Stomach (tissue), 9 donors: ENCODE results near the gene DEDD. TPM values are rescaled to one million over a fixed set of nuclear protein-coding genes. Genes with fewer than 3 reads are reported as not detected.
A peak's percentile ranks its signal among the peaks of the same experiment; 100 is the strongest.

Experiments
- DNase-seq, 2 donors: peaks; one replicate each; pipeline versions ENCODE4 v3.0.0 to v3.0.0-alpha.2; 2013 to 2019
- H3K27ac ChIP-seq, 5 donors: fragments of 200-600 bp in 4 of 5; sonication (generic) in 4 of 5; one replicate each; pipeline ENCODE4 v1.5.1; 2013 to 2019; ENCODE audit warnings: mild to moderate bottlenecking in 1 of 5, moderate library complexity in 1 of 5
- H3K27me3 ChIP-seq, 3 donors: fragments of 200-600 bp; sonication (generic); one replicate each; pipeline ENCODE4 v1.5.1; 2017 to 2019; ENCODE audit warnings: mixed run types in 1 of 3
- H3K36me3 ChIP-seq, 4 donors: fragments of 200-600 bp; sonication (generic); 1 replicate in 3 of 4; 2 replicates in 1 of 4; pipeline ENCODE4 v1.5.1; 2016 to 2019
- H3K4me1 ChIP-seq, 4 donors: fragments of 200-600 bp; sonication (generic); one replicate each; pipeline ENCODE4 v1.5.1; 2016 to 2019
- H3K4me3 ChIP-seq, 4 donors: fragments of 200-600 bp; sonication (generic) in 3 of 4; one replicate each; pipeline ENCODE4 v1.5.1; 2016 to 2019; ENCODE audit warnings: mild to moderate bottlenecking in 1 of 4
- H3K9me3 ChIP-seq, 4 donors: fragments of 200-600 bp; sonication (generic); one replicate each; pipeline ENCODE4 v1.5.1; 2016 to 2019
- EP300 ChIP-seq: sonication (generic); formaldehyde crosslinking; IDR thresholded peaks from one replicate; pipeline ENCODE4 v1.6.1; 2017; ENCODE audit warnings: antibody characterized with exemption
- POLR2A ChIP-seq, 4 donors: fragments of 450-650 bp; IDR thresholded peaks; one replicate each; pipeline ENCODE4 v1.6.1; 2016; ENCODE audit warnings: antibody characterized with exemption in 4 of 4, control low read depth in 2 of 4, mild to moderate bottlenecking in 1 of 4, moderate library complexity in 1 of 4
- POLR2AphosphoS5 ChIP-seq, 3 donors: sonication (generic); formaldehyde crosslinking; IDR thresholded peaks; one replicate each; pipeline ENCODE4 v1.6.1; 2016; ENCODE audit warnings: antibody characterized with exemption in 3 of 3
- WGBS, 5 donors: extraction: QIAGEN DNeasy Blood & Tissue Kit in 3 of 5; methylation state at CpG; one replicate each; pipeline versions ENCODE4 v1.1.5 to v1.1.7; 2013 to 2018; 5-methylcytosine and 5-hydroxymethylcytosine counted together
- intact Hi-C: fragments of 100-400 bp; cut with DNase I; formaldehyde crosslinking; loops from one replicate; pipeline ENCODE4 v1.15.1; 2023; ENCODE audit warnings: low total_unique reads
- polyA plus RNA-seq, 3 donors: library from polyadenylated mRNA; stranded (reverse); fragments of 200-250 nt; gene quantifications; one replicate each; pipeline ENCODE4 v1.2.3, GENCODE V29; 2013
- total RNA-seq, 5 donors: library from RNA; depleted of rRNA; stranded (reverse); fragments of >200 nt; gene quantifications; one replicate each; pipeline versions ENCODE4 v1.1.0 to v1.2.3, GENCODE V29; 2014 to 2016
- TF ChIP-seq, protein P1 (sequence below), 7 experiments: fragments of 450-650 bp in 4 of 7; fragments of 200-600 bp in 3 of 7; sonication (generic) in 3 of 7; IDR thresholded peaks; one replicate each; pipeline ENCODE4 v1.5.1; 2016 to 2019; ENCODE audit warnings: antibody characterized with exemption in 7 of 7, control low read depth in 2 of 7, mild to moderate bottlenecking in 1 of 7
- donor health status: healthy with polysubstance abuse.
- donor health status: Bipolar disorder and iron deficiency.
- donor health status: healthy.

DEDD gene
- total and polyA plus RNA-seq, 8 donors: 2.3 to 35.9 (median 17.6) TPM

DNA sequence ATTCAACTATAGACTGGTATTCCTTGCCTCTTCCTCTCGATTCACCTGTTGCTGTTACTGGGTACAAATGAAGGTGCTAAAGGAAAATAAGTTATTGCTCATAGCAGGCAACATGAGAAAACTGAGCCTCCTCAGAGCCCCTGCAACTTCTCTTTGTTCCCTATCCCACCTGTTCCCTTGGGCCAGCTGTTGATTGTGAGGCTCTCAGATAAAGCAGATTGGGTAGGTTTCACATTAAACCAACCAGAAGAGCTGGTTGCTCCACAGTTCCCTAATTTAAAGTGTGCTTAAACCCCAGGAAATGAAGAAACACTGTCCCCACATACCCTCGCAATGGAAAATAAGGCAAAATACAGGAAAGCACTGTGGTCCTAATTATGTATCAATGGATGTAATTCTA lies 4.8 kb downstream of the DEDD start:
- no peak for DNase-seq
- intact Hi-C loops: no loop called here
- Histone ChIP-seq H3K27ac (peak overlapping the region in 1 of 5 donors; percentile 38), H3K36me3 (peaks cover 50 to 73% (median 73%) of the 10 kb centered on the region in 4 donors), H3K9me3 (no peaks in the 10 kb centered on the region), H3K4me1 (peaks cover 17 to 54% (median 42%) of the 10 kb centered on the region in 4 donors), H3K4me3 (no peak overlapping the region), H3K27me3 (no peaks in the 10 kb centered on the region)
- TF ChIP-seq POLR2A (IDR thresholded peaks at IDR 0.05) (no peak), EP300 (no peak)
- 75 to 91% (median 80%) methylated on average over 2 of the region's 2 CpGs for WGBS, 5 donors

DNA sequence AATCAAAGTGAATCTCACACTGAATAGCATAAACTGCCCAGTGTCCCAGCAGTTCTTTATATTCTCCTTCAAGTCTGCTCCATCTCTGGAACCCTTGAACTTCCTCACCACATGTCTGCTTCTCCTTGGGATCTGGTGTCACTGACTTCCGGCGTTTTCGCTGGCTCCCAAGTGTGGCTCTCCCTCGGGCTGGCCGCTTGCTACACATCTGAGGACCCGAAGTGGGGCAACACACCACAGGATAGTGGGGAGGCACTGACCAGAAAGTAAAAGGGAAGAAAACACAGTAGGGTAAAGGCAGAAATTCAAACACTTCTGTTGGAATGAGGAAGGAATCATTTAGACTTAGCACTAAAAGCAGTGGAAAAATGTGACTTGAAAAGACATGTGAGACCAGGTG lies 9.5 kb downstream of the DEDD start:
- H3K27me3 ChIP-seq: no peaks in the 10 kb centered on the region
- TF ChIP-seq POLR2AphosphoS5 (IDR thresholded peaks at IDR 0.05): no peak
- TF ChIP-seq EP300: no peak
- TF ChIP-seq, protein P1, sequence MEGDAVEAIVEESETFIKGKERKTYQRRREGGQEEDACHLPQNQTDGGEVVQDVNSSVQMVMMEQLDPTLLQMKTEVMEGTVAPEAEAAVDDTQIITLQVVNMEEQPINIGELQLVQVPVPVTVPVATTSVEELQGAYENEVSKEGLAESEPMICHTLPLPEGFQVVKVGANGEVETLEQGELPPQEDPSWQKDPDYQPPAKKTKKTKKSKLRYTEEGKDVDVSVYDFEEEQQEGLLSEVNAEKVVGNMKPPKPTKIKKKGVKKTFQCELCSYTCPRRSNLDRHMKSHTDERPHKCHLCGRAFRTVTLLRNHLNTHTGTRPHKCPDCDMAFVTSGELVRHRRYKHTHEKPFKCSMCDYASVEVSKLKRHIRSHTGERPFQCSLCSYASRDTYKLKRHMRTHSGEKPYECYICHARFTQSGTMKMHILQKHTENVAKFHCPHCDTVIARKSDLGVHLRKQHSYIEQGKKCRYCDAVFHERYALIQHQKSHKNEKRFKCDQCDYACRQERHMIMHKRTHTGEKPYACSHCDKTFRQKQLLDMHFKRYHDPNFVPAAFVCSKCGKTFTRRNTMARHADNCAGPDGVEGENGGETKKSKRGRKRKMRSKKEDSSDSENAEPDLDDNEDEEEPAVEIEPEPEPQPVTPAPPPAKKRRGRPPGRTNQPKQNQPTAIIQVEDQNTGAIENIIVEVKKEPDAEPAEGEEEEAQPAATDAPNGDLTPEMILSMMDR (IDR thresholded peaks at IDR 0.05): no peak
- no peak for TF ChIP-seq POLR2A (IDR thresholded peaks at IDR 0.05)
- H3K4me3 ChIP-seq: no peak overlapping the region
- H3K4me1 ChIP-seq: peaks cover 16 to 53% (median 39%) of the 10 kb centered on the region in 4 donors
- DNase-seq: no peak
- H3K36me3 ChIP-seq: peaks cover 64 to 84% (median 82%) of the 10 kb centered on the region in 4 donors
- no peaks in the 10 kb centered on the region for H3K9me3 ChIP-seq
- no peak overlapping the region for H3K27ac ChIP-seq
- intact Hi-C loops: no loop called here
- WGBS, 5 donors: 87 to 91% (median 88%) methylated on average over 6 of the region's 6 CpGs

GRCh38 chr1:161121834-161122233 lies 10.6 kb downstream of the DEDD start:
- WGBS, 5 donors: 66 to 79% (median 77%) methylated on average over 4 of the region's 4 CpGs
- peaks cover 21 to 48% (median 36%) of the 10 kb centered on the region in 4 donors for H3K4me1 ChIP-seq
- intact Hi-C loops: no loop called here
- H3K27ac ChIP-seq: peak overlapping the region in 1 of 5 donors; percentile 10
- no peak for DNase-seq
- H3K4me3 ChIP-seq: no peak overlapping the region
- H3K36me3 ChIP-seq: peaks cover 58 to 72% (median 71%) of the 10 kb centered on the region in 4 donors
- H3K9me3 ChIP-seq: no peaks in the 10 kb centered on the region
- no peaks in the 10 kb centered on the region for H3K27me3 ChIP-seq
- TF ChIP-seq, protein P1 (IDR thresholded peaks at IDR 0.05): no peak
- TF ChIP-seq POLR2A (IDR thresholded peaks at IDR 0.05): no peak
- no peak for TF ChIP-seq POLR2AphosphoS5 (IDR thresholded peaks at IDR 0.05)
- TF ChIP-seq EP300: no peak

DNA sequence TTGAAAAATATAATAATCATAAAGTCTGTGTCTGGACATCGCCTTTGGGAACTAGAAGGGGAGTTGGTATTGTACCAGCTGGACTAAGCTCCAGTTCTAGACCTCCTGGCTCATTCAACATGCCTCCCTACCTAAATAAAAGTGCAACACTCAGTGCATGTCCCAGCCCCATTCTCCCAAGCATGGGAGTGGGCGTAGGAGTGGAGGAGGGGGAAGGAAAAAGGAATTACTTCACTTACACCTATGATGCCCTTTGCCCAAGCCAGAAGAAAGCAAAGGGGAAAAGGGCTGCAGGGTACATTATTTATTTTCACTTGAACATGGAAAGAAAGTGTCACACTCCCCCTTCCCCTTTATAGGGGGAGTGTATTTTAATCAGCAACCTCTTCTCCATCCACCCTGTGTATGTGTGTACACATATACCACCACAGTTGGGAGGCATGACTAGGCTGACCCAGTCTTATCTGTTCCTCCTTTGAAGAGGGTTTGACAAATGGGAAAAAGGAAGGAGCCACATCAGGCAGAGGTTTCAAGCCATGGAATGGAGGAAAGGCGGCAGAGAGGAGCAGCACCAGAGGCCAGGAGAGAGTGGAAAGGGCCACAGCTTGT lies 11.3 kb downstream of the DEDD start:
- 88 to 98% (median 95%) methylated on average over 3 of the region's 3 CpGs for WGBS, 5 donors
- no peak for DNase-seq
- intact Hi-C loops: no loop called here

More for the DNA sequence above, 11.3 kb downstream of the DEDD start:
- Histone ChIP-seq H3K4me1 (peaks cover 28 to 52% (median 41%) of the 10 kb centered on the region in 4 donors), H3K27me3 (no peaks in the 10 kb centered on the region), H3K36me3 (peaks cover 57 to 65% (median 64%) of the 10 kb centered on the region in 4 donors), H3K4me3 (no peak overlapping the region), H3K9me3 (no peaks in the 10 kb centered on the region), H3K27ac (peak overlapping the region in 2 of 5 donors; percentile 10 to 96)
- TF ChIP-seq, protein P1 (IDR thresholded peaks at IDR 0.05): no peak
- TF ChIP-seq POLR2AphosphoS5 (IDR thresholded peaks at IDR 0.05) (no peak), POLR2A (IDR thresholded peaks at IDR 0.05) (no peak), EP300 (no peak)
